Activated CD4-positive, CD25-positive, alpha-beta regulatory T cell treated with anti-CD3 and anti-CD28 coated beads, Interleukin-2, amount 50 U/mL, for 16 hours (primary cell): ENCODE data around the gene XRCC4.

Experiments used
- DNase-seq: peaks from one replicate; pipeline ENCODE4 v3.0.0-alpha.2; 2020; ENCODE audit warnings: low read depth, low spot score

The XRCC4 gene

GRCh38 chr5:83385812-83386211 is 308.5 kb downstream of the XRCC4 start:
- DNase-seq, result no peak

GRCh38 chr5:83387041-83387440 is 309.7 kb downstream of the XRCC4 start:
- no peak for DNase-seq

- no peak for DNase-seq
Observed at GRCh38 chr5:83388608-83389007, 311.3 kb downstream of the XRCC4 start.

DNA sequence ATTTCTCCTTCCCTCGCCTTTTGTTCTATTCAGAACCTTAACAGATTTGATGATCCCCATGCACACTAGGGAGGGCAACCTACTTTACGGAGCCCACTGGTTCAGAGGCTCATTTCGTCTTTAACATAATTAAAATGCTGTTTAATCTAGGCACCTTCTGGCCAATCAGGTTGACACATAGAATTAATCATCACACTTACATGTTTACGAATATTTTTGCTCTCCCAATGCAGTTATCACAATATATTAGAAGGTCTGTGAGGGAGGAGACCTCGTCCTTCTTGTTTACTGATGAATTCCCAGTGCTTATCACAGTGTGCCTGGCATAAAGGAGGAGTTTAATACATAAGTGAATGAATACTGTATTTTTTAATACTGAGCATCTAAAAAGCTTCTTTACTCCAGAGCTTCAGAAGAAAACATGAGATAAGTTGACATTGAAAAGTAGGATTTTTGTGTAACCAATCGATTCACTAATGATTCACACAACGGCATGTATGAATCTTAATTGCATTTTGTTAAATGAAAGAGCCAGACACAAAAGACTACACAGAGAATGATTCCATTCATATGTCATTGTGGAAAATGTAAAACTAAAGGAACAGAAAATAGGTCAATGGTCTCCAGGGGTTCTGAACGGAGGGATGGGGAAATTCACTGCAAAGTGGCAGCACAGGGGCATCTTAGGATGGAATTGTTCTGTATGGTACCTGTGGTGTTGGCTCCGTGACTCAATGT is 315.6 kb downstream of the XRCC4 start:
- DNase-seq, result no peak

- DNase-seq, result no peak
Observed at GRCh38 chr5:83393504-83393866, 316.1 kb downstream of the XRCC4 start.

GRCh38 chr5:83394190-83394589 is 316.8 kb downstream of the XRCC4 start:
- DNase-seq, result no peak

- DNase-seq, result no peak
Observed at GRCh38 chr5:83396662-83397061, 319.3 kb downstream of the XRCC4 start.

DNA sequence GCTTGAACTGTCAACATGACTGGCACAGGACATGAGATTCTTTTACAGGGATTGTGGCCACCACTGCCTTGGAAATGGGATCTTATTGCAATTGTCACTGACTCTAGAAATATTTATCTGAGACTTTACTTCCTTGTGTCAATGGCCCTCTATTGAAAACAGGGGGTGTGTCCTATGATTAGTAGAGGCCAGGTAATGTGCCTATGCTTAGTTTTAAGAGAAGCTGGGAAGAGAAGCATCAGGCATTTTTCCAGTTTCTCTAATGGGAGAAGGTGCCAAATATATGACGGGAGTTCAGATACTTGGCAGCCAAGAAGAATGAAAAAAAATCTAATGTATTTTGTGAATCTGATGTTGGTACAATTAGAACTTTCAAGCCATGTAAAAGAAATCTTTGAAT is 320.3 kb downstream of the XRCC4 start:
- DNase-seq, result no peak

- DNase-seq, result no peak
Observed at GRCh38 chr5:83400241-83400640, 322.9 kb downstream of the XRCC4 start.

- DNase-seq, result no peak
Observed at GRCh38 chr5:83400701-83401100, 323.4 kb downstream of the XRCC4 start.

- DNase-seq, result no peak
Observed at GRCh38 chr5:83401122-83401731, 323.9 kb downstream of the XRCC4 start.

DNA sequence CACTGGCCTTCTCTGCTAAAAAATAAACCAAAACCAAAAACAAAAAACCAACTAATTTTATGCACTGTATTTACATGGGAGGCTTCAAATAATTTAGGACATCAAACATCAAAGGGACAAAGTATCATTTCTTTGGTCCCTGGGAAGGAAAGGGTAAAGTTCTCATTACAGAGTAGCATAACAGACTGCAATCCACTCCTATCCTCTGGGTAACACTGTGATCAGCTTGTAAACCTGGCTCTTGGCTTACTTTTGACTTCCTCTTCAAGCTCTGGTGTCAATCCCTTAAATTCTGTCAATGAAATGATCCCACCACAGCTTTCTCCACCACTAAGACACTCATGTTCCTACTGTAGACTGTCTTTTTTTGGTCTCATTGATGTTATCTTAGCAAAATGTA is 324.4 kb downstream of the XRCC4 start:
- no peak for DNase-seq
